Skeletal muscle tissue (tissue), 4 donors: ENCODE measurements around the gene PIP5KL1. TPM values are rescaled to one million over a fixed set of nuclear protein-coding genes. Genes with fewer than 3 reads are reported as not detected.

ENCODE experiments used
- H3K27ac ChIP-seq: one replicate; pipeline ENCODE4 v1.7.0; 2013; ENCODE audit warnings: mild to moderate bottlenecking, low read depth, low read length, inconsistent platforms
- H3K27me3 ChIP-seq, 3 donors: one replicate each; pipeline ENCODE4 v1.7.0; 2013; ENCODE audit warnings: low read length in 3 of 3; ENCODE audit not compliant: control insufficient read depth in 3 of 3, insufficient read depth in 3 of 3
- H3K36me3 ChIP-seq, 3 donors: one replicate each; pipeline ENCODE4 v1.7.0; 2013; ENCODE audit warnings: low read length in 3 of 3; ENCODE audit not compliant: control insufficient read depth in 3 of 3, insufficient read depth in 3 of 3
- H3K4me1 ChIP-seq, 3 donors: one replicate each; pipeline ENCODE4 v1.7.0; 2013; ENCODE audit warnings: low read length in 3 of 3, mild to moderate bottlenecking in 3 of 3; ENCODE audit not compliant: control insufficient read depth in 3 of 3, insufficient read depth in 3 of 3
- H3K4me3 ChIP-seq, 3 donors: one replicate each; pipeline ENCODE4 v1.7.0; 2013; ENCODE audit warnings: low read length in 3 of 3
- H3K9ac ChIP-seq, 3 donors: one replicate each; pipeline ENCODE4 v1.7.0; 2013; ENCODE audit warnings: low read length in 3 of 3, mild to moderate bottlenecking in 3 of 3, moderate library complexity in 2 of 3, low read depth in 1 of 3
- H3K9me3 ChIP-seq, 3 donors: one replicate each; pipeline ENCODE4 v1.7.0; 2013; ENCODE audit warnings: low read length in 3 of 3; ENCODE audit not compliant: control insufficient read depth in 3 of 3
- total RNA-seq: library from RNA; depleted of rRNA; stranded (reverse); fragments of >200 nt; gene quantifications from one replicate; pipeline ENCODE4 v1.2.3, GENCODE V29; 2014
- donor health status: Osteomylitis.

The PIP5KL1 gene
- total RNA-seq, 1 donor from 2014 or later = not detected

DNA sequence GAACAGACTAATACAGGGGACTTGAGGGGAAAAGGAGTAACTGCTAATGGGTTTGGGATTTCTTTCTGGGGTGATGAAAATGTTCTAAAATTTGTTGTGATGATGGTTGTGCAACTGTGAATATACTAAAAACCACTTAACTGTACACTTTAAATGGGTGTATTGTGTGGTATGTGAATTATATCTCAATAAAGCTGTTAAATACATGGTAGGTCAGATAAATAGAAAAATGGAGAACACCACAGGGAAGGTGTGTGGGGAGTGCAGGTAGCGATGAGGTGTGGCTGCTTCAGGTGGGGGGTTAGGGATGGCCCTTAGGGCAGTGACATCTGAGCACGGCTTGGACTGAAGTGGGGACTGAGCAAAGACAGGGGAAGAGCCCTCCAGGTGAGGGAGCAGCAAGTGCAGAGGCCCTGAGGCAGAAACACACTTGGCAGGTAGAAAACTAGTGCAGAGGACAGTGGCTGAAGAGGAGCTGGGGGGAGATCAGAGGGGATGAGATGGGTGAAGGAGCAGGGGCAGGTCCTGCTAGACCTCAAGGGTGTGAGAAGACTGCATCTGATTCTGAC lies 29.3 kb upstream of the PIP5KL1 start:
- peaks cover 28 to 46% (median 28%) of the 10 kb centered on the region in 3 donors for H3K4me1 ChIP-seq
- peak overlapping the region in 1 of 3 donors; percentile 21 for H3K9ac ChIP-seq
- H3K27ac ChIP-seq = peak overlapping the region; percentile 44

DNA sequence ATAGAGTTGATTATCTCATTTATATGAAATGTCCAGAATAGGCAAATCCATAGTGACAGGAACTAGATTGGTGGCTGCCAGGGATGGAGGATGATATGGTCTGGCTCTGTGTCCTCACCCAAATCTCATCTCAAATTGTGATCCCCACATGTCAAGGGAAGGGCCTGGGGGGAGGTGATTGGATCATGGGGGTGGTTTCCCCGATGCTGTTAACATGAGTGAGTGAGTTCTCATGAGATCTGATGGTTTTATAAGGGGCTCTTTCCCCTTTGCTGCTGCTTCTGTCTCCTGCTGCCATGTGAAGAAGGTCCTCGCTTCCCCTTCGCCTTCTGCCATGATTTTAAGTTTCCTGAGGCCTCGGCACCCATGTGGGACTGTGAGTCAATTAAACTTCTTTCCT lies 28.8 kb upstream of the PIP5KL1 start:
- no peak overlapping the region for H3K27ac ChIP-seq

More for the DNA sequence above, 29.3 kb upstream of the PIP5KL1 start:
- Histone ChIP-seq H3K36me3 (no peaks in the 10 kb centered on the region), H3K9me3 (no peaks in the 10 kb centered on the region), H3K27me3 (no peaks in the 10 kb centered on the region), H3K4me3 (no peak overlapping the region)

DNA sequence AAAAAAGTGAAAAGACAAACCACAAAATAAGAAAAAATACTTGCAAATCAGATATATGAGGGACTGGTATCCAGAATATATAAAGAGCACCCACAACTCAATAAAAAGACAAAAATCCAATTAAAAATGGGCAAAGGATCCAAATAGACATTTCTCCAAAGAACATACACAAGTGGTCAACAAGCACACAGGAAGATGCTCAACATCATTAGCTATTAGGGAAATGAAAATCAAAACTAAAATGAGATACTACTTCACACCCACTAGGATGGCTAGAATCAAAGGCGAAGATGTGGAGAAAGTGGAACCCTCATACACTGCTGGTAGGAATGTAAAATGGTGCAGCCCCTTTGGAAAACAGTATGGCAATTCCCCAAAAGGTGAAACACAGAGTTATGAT lies 28.2 kb upstream of the PIP5KL1 start:
- Histone ChIP-seq H3K4me3 (no peak overlapping the region), H3K9me3 (no peaks in the 10 kb centered on the region), H3K27me3 (no peaks in the 10 kb centered on the region), H3K4me1 (peaks cover 32 to 49% (median 40%) of the 10 kb centered on the region in 3 donors), H3K9ac (no peak overlapping the region), H3K36me3 (no peaks in the 10 kb centered on the region), H3K27ac (no peak overlapping the region)

More for the DNA sequence above, 28.8 kb upstream of the PIP5KL1 start:
- Histone ChIP-seq H3K36me3 (no peaks in the 10 kb centered on the region), H3K27me3 (no peaks in the 10 kb centered on the region), H3K9ac (no peak overlapping the region), H3K4me3 (no peak overlapping the region), H3K9me3 (no peaks in the 10 kb centered on the region), H3K4me1 (peaks cover 34 to 49% (median 34%) of the 10 kb centered on the region in 3 donors)

DNA sequence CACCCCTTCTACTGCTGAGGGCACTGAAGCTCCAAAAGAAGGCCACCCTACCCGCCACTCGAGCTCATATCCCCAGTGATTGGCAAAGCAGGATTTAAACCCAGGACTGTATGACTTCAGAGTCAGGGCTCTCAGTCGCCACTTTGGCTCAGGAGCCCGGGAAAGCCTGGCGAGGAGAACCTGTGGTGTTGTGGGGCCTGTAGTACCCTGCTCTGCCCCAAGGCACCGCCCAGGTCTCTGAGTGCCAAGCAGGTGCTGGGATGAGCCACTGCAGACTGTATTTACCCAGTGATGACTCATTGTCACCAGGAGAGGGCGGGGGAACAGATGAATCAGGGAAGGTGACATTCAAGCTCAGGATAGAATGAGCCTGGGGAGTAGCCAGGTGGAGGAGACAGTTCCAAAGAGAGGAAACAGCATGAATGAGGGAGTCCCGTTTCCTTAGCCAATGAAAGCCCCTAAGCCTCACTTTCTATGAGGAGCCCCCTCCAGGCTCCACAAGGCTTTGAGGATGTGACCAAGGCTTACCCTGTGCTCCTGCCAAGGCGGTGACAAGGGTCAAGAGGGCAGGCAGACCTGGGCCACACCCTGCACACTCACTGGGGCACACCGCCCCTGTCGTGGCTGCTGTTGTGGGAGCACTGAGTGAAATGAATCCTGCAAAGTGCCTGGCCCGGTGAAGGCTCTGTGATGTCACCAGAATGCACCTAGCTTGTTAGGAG lies 24.9 kb upstream of the PIP5KL1 start:
- peak overlapping the region; percentile 12 to 82 (median 57) for H3K9ac ChIP-seq
- H3K27ac ChIP-seq = peak overlapping the region; percentile 89
- H3K4me1 ChIP-seq = peaks cover 31 to 46% (median 35%) of the 10 kb centered on the region in 3 donors
- peak overlapping the region in 2 of 3 donors; percentile 41 to 56 for H3K4me3 ChIP-seq
- no peaks in the 10 kb centered on the region for H3K36me3 ChIP-seq
- H3K9me3 ChIP-seq = no peaks in the 10 kb centered on the region
- H3K27me3 ChIP-seq = no peaks in the 10 kb centered on the region

DNA sequence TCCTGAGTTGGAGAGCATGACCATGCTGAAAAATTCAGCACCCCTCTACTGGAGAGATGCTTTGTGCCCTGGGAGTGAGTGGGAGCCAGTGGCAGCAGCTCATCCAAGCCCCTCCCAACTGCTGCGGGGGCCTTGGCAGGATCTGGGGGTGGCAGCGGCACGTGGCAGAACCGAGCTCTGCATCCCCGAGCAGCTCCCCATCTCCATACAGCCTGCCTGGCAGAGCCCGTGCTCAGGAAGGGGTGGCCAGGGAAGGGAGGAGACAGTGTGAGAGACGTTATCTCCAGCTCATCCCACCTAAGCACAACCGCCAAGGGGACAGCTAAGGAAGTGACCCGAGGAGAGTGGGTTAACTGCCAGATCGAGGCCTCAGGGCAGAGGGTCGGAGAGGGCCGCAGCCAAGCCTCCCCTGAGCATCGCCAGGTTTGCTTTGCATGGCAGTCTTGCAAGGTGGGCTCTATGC lies 24.3 kb upstream of the PIP5KL1 start:
- Histone ChIP-seq H3K4me3 (peak overlapping the region in 2 of 3 donors; percentile 41 to 56), H3K4me1 (peaks cover 29 to 46% (median 37%) of the 10 kb centered on the region in 3 donors), H3K9ac (peak overlapping the region; percentile 12 to 82 (median 57)), H3K36me3 (no peaks in the 10 kb centered on the region), H3K27me3 (no peaks in the 10 kb centered on the region), H3K9me3 (no peaks in the 10 kb centered on the region), H3K27ac (peak overlapping the region; percentile 89)

DNA sequence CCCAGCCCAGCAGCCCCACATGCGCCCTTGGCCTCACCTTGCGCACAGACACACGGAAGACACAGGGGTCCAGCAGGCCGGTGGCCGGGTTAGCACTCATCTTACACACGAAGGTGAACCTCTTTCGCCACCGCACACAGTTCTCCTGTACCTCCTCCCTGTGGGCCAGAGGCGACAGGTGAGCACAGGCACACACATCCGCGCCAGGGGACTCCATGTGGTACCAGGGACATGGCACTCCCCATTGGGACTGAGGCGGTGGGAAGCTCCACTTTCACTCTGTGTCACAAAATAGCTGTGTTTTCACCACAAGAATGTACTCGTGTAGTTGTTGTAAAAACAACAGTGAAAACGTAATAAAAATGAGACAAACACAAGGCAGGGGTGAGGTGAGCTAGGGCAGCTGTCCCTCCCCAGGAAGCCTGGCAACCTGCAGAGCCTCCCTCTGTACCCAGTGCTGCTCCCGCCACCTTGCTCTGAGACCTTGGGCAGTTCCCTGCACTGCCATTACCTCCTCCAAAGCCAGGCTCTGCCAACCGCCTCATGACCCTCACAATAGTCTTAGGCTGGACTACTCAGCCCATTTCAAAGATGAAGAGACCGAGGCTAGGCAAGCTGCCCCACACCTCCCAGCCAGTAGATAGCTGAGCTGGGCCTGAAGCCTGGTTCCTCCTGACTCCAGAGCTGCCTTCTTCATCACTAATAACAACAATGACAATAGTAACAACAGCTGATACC lies 23.4 kb upstream of the PIP5KL1 start:
- Histone ChIP-seq H3K4me3 (no peak overlapping the region), H3K27me3 (no peaks in the 10 kb centered on the region), H3K4me1 (peaks cover 29 to 52% (median 43%) of the 10 kb centered on the region in 3 donors), H3K27ac (peak overlapping the region; percentile 89), H3K9ac (peak overlapping the region in 1 of 3 donors; percentile 45), H3K9me3 (no peaks in the 10 kb centered on the region), H3K36me3 (no peaks in the 10 kb centered on the region)

DNA sequence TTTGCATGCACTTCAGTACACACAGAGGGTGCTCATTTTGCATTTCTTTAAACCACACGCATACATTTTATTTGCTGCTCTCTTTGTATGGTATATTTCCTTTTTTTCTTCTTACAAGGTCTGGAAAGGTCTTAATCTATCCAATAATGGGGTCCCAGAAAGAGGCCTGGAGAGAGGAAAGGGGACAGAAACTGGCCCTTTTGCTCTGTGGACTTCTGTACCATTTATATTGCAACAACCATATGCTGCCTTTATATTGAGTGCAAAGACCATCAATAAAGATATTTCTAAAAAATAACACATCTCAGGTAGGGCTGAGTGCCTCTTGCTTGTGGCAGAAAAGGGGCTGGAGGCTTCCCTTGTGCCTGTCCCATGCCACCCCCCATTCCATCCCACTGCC lies 22.6 kb upstream of the PIP5KL1 start:
- Histone ChIP-seq H3K9ac (peak overlapping the region in 1 of 3 donors; percentile 45), H3K27me3 (no peaks in the 10 kb centered on the region), H3K4me3 (no peak overlapping the region), H3K9me3 (no peaks in the 10 kb centered on the region), H3K27ac (no peak overlapping the region), H3K4me1 (peaks cover 29 to 52% (median 43%) of the 10 kb centered on the region in 3 donors), H3K36me3 (peaks cover 0 to 2% (median 0%) of the 10 kb centered on the region in 3 donors)

DNA sequence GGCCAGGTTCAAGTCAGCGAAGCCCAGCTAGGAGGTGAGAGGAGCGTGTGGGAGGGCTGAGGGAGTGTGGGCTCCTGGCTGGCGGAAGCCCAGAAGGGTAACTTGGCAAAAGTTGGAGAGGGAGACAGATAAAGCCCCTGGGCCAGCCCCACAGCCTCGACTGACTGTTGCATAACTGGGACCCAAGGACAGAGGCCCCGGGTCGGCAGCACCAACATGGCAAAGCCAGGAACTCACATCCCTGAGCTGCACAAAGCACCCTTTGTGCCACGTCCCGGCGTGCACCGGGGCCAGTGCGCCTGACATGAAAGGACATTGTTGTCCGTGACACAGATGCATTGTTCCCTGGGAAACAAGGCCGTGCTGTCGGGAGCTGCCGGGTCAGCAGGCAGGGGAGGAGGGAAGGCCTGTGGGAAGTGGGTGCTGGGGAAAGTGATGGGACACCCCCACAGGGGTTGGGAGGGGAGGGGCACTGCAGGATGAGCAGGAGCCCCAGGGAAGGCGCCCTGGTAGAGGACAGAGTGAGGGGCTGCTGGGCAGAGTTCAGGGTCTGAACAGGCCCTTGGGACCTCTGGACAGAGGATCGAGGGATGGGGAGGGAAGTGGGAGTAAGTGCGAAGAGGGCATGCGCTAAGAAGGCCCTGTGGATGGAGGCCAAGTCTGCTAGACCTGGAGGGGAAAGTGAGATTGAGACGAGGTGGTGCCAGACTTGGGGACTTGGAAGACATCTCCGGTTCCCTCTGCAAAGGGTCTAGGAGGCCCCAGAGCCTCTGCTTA lies 20.1 kb upstream of the PIP5KL1 start:
- H3K4me3 ChIP-seq = no peak overlapping the region
- peak overlapping the region in 1 of 3 donors; percentile 45 for H3K9ac ChIP-seq
- peaks cover 0 to 6% (median 0%) of the 10 kb centered on the region in 3 donors for H3K36me3 ChIP-seq
- no peaks in the 10 kb centered on the region for H3K27me3 ChIP-seq
- no peaks in the 10 kb centered on the region for H3K9me3 ChIP-seq
- no peak overlapping the region for H3K27ac ChIP-seq
- H3K4me1 ChIP-seq = peaks cover 28 to 51% (median 39%) of the 10 kb centered on the region in 3 donors

DNA sequence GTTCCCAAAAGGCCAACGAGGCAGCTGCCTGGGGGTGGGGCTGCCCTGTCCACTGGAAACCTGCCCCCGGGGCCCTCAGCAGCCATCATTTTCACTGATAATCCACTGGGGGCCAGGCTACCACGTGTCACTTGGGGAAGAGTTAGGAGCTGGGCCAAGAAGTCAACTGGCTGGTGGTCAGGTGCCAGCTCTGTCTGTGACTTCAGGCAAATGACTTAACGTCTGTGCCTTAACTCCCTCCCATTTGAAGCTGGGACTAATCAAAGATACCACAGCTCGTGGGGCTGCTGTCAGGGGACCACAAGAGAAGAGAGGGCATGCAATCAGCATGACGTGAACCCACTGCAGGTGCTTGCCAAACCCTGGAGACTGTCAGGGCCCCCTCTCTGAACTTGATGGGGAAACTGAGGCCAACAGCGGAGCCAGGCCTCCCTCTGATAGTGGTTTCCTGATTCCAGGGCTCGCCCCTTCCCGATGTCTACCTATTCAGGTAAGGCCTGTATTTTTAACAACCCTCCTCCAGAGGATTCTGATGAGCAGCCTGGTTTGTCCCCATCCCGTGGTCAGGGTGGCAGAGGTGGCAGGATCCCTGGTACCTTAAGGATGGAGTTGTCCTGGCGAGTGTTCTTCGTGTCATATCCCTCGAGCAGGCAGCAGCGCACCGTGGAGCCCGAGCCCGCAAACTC lies 19.4 kb upstream of the PIP5KL1 start:
- H3K27me3 ChIP-seq = no peaks in the 10 kb centered on the region
- no peak overlapping the region for H3K4me3 ChIP-seq
- H3K9ac ChIP-seq = peak overlapping the region in 1 of 3 donors; percentile 45
- peaks cover 3 to 7% (median 4%) of the 10 kb centered on the region in 3 donors for H3K36me3 ChIP-seq
- H3K27ac ChIP-seq = no peak overlapping the region
- H3K4me1 ChIP-seq = peaks cover 21 to 45% (median 33%) of the 10 kb centered on the region in 3 donors
- H3K9me3 ChIP-seq = no peaks in the 10 kb centered on the region
